Stimulated activated naive CD8-positive, alpha-beta T cell treated with anti-CD3 and anti-CD28 coated beads, Interleukin-15, amount 100 ng/mL, for 72 hours (primary cell): ENCODE measurements around the gene SLC22A15.
"Not testable (repeated sequence)": the region's sequence is repeated elsewhere in the genome, so short reads cannot be mapped to it uniquely, and the experiment has no call there.

Experiments used
- ATAC-seq: fragments of 150-1000 bp; cut with Tn5 transposase; 2 replicates; pipeline ENCODE4 v1.10.0; 2021; ENCODE audit warnings: mild to moderate bottlenecking, moderate library complexity
- DNase-seq, 2 donors: peaks; one replicate each; pipeline ENCODE4 v3.0.0; 2021 to 2022
- H3K27ac Mint-ChIP-seq, 2 donors: one replicate each; pipeline ENCODE4 v1.8.0; 2022; ENCODE audit warnings: mild to moderate bottlenecking in 2 of 2, mixed read lengths in 2 of 2, moderate library complexity in 2 of 2
- H3K27me3 Mint-ChIP-seq: one replicate; pipeline ENCODE4 v1.8.0; 2022; ENCODE audit warnings: mixed read lengths
- H3K4me1 Mint-ChIP-seq: one replicate; pipeline ENCODE4 v1.8.0; 2022; ENCODE audit warnings: mild to moderate bottlenecking, mixed read lengths
- H3K4me3 Mint-ChIP-seq, 2 donors: one replicate each; pipeline ENCODE4 v1.8.0; 2022; ENCODE audit warnings: mild to moderate bottlenecking in 2 of 2, mixed read lengths in 2 of 2, moderate library complexity in 1 of 2
- H3K9me3 Mint-ChIP-seq, 2 donors: one replicate each; pipeline ENCODE4 v1.8.0; 2022; ENCODE audit warnings: mixed read lengths in 2 of 2

The SLC22A15 gene

GRCh38 chr1:116003823-116004222 is 27.5 kb downstream of the SLC22A15 start:
- ATAC-seq, result no peak

GRCh38 chr1:116006486-116006964 is 30.2 kb downstream of the SLC22A15 start:
- DNase-seq (no peak), ATAC-seq (peak; percentile 88)
- Mint-ChIP-seq H3K9me3 (peaks cover 2 to 3% of the 10 kb centered on the region in 2 donors), H3K4me3 (peak overlapping the region; percentile 60 to 75), H3K27ac (peak overlapping the region; percentile 42 to 91), H3K4me1 (peaks cover 7% of the 10 kb centered on the region), H3K27me3 (peaks cover 3% of the 10 kb centered on the region)

More at GRCh38 chr1:116003823-116004222, 27.5 kb downstream of the SLC22A15 start:
- Mint-ChIP-seq H3K4me1 (peaks cover 7% of the 10 kb centered on the region), H3K27me3 (peaks cover 9% of the 10 kb centered on the region), H3K27ac (no peak overlapping the region), H3K4me3 (no peak overlapping the region), H3K9me3 (peaks cover 20 to 23% of the 10 kb centered on the region in 2 donors)
- DNase-seq, result no peak

GRCh38 chr1:116008656-116009390 is 32.5 kb downstream of the SLC22A15 start:
- H3K27me3 Mint-ChIP-seq, result no peaks in the 10 kb centered on the region
- no peaks in the 10 kb centered on the region for H3K9me3 Mint-ChIP-seq
- no peak overlapping the region for H3K4me3 Mint-ChIP-seq
- H3K4me1 Mint-ChIP-seq, result peaks cover 7% of the 10 kb centered on the region
- ATAC-seq (no peak), DNase-seq (no peak)
- H3K27ac Mint-ChIP-seq, result no peak overlapping the region

- no peaks in the 10 kb centered on the region for H3K27me3 Mint-ChIP-seq
- no peak overlapping the region for H3K4me3 Mint-ChIP-seq
- DNase-seq, result no peak
- H3K4me1 Mint-ChIP-seq, result no peaks in the 10 kb centered on the region
- H3K27ac Mint-ChIP-seq, result no peak overlapping the region
- no peaks in the 10 kb centered on the region for H3K9me3 Mint-ChIP-seq
- ATAC-seq, result no peak
Observed at GRCh38 chr1:116012716-116013115, 36.4 kb downstream of the SLC22A15 start.

GRCh38 chr1:116015679-116016078 is 39.4 kb downstream of the SLC22A15 start:
- Mint-ChIP-seq H3K9me3 (no peaks in the 10 kb centered on the region), H3K27ac (no peak overlapping the region), H3K4me3 (no peak overlapping the region), H3K4me1 (no peaks in the 10 kb centered on the region), H3K27me3 (no peaks in the 10 kb centered on the region)
- ATAC-seq, result no peak
- DNase-seq, result no peak

GRCh38 chr1:116018007-116018406 is 41.7 kb downstream of the SLC22A15 start:
- H3K27me3 Mint-ChIP-seq, result no peaks in the 10 kb centered on the region
- no peak overlapping the region for H3K27ac Mint-ChIP-seq
- H3K4me3 Mint-ChIP-seq, result no peak overlapping the region
- no peak for ATAC-seq
- no peak for DNase-seq
- H3K9me3 Mint-ChIP-seq, result no peaks in the 10 kb centered on the region
- H3K4me1 Mint-ChIP-seq, result no peaks in the 10 kb centered on the region

GRCh38 chr1:116019653-116020253 is 43.4 kb downstream of the SLC22A15 start:
- Mint-ChIP-seq H3K4me1 (peaks cover 3% of the 10 kb centered on the region), H3K9me3 (no peaks in the 10 kb centered on the region), H3K4me3 (no peak overlapping the region), H3K27ac (no peak overlapping the region), H3K27me3 (no peaks in the 10 kb centered on the region)
- DNase-seq, result no peak
- no peak for ATAC-seq

- no peaks in the 10 kb centered on the region for H3K9me3 Mint-ChIP-seq
- H3K4me3 Mint-ChIP-seq, result no peak overlapping the region
- peak; percentile 45 to 51 for DNase-seq
- peak; percentile 85 for ATAC-seq
- peaks cover 4% of the 10 kb centered on the region for H3K4me1 Mint-ChIP-seq
- no peaks in the 10 kb centered on the region for H3K27me3 Mint-ChIP-seq
- H3K27ac Mint-ChIP-seq, result no peak overlapping the region
Observed at GRCh38 chr1:116020668-116021272, 44.5 kb downstream of the SLC22A15 start.

- ATAC-seq (no peak), DNase-seq (no peak)
- Mint-ChIP-seq H3K4me1 (peaks cover 4% of the 10 kb centered on the region), H3K27me3 (no peaks in the 10 kb centered on the region), H3K9me3 (no peaks in the 10 kb centered on the region), H3K4me3 (no peak overlapping the region), H3K27ac (no peak overlapping the region)
Observed at GRCh38 chr1:116024626-116025025, 48.3 kb downstream of the SLC22A15 start.

- no peak for DNase-seq
- H3K4me3 Mint-ChIP-seq, result no peak overlapping the region
- ATAC-seq, result no peak
- H3K27ac Mint-ChIP-seq, result no peak overlapping the region
- no peaks in the 10 kb centered on the region for H3K9me3 Mint-ChIP-seq
- peaks cover 4% of the 10 kb centered on the region for H3K4me1 Mint-ChIP-seq
- H3K27me3 Mint-ChIP-seq, result no peaks in the 10 kb centered on the region
Observed at GRCh38 chr1:116026631-116027030, 50.3 kb downstream of the SLC22A15 start.

- H3K27ac Mint-ChIP-seq, result no peak overlapping the region
- no peaks in the 10 kb centered on the region for H3K4me1 Mint-ChIP-seq
- no peak overlapping the region for H3K4me3 Mint-ChIP-seq
- ATAC-seq (no peak), DNase-seq (no peak)
- H3K27me3 Mint-ChIP-seq, result no peaks in the 10 kb centered on the region
- no peaks in the 10 kb centered on the region for H3K9me3 Mint-ChIP-seq
Observed at GRCh38 chr1:116031302-116031835, 55.1 kb downstream of the SLC22A15 start.

- H3K27me3 Mint-ChIP-seq, result no peaks in the 10 kb centered on the region
- no peaks in the 10 kb centered on the region for H3K4me1 Mint-ChIP-seq
- no peak overlapping the region for H3K27ac Mint-ChIP-seq
- ATAC-seq (no peak), DNase-seq (no peak)
- H3K4me3 Mint-ChIP-seq, result no peak overlapping the region
- no peaks in the 10 kb centered on the region for H3K9me3 Mint-ChIP-seq
Observed at GRCh38 chr1:116033322-116033721, 57.0 kb downstream of the SLC22A15 start.

GRCh38 chr1:116036255-116036654 is 59.9 kb downstream of the SLC22A15 start:
- Mint-ChIP-seq H3K27ac (peak overlapping the region in 1 of 2 donors; percentile 19), H3K9me3 (no peaks in the 10 kb centered on the region), H3K27me3 (no peaks in the 10 kb centered on the region), H3K4me3 (no peak overlapping the region), H3K4me1 (no peaks in the 10 kb centered on the region)
- ATAC-seq, result no peak
- DNase-seq, result no peak

GRCh38 chr1:116038679-116039078 is 62.4 kb downstream of the SLC22A15 start:
- Mint-ChIP-seq H3K4me1 (no peaks in the 10 kb centered on the region), H3K27ac (no peak overlapping the region), H3K4me3 (no peak overlapping the region), H3K27me3 (no peaks in the 10 kb centered on the region), H3K9me3 (no peaks in the 10 kb centered on the region)
- DNase-seq, result no peak
- no peak for ATAC-seq

- no peak overlapping the region for H3K4me3 Mint-ChIP-seq
- ATAC-seq (no peak), DNase-seq (no peak)
- peaks cover 31% of the 10 kb centered on the region for H3K27me3 Mint-ChIP-seq
- no peaks in the 10 kb centered on the region for H3K4me1 Mint-ChIP-seq
- H3K27ac Mint-ChIP-seq, result no peak overlapping the region
- no peaks in the 10 kb centered on the region for H3K9me3 Mint-ChIP-seq
Observed at GRCh38 chr1:116044071-116044470, 67.8 kb downstream of the SLC22A15 start.

- H3K27ac Mint-ChIP-seq, ATAC-seq, H3K4me3 Mint-ChIP-seq, H3K9me3 Mint-ChIP-seq, H3K4me1 Mint-ChIP-seq, DNase-seq: not testable (repeated sequence)
- peaks cover 49% of the 10 kb centered on the region for H3K27me3 Mint-ChIP-seq
Observed at GRCh38 chr1:116046933-116047332, 70.6 kb downstream of the SLC22A15 start.
